Measurements from ENCODE around the gene ERMAP. TPM values are rescaled to one million over a fixed set of nuclear protein-coding genes. Genes with fewer than 3 reads are reported as not detected.

Gene ERMAP
- total and polyA plus RNA-seq, 9 of the 15 experiments (the other 6 are each of a cell fraction or from before 2014, with no cell fraction given), result 8.0 to 31.4 (median 22.5) TPM

GRCh38 chr1:42837709-42838108, 20.8 kb downstream of the ERMAP start (continued):
- no peak for TF ChIP-seq REST (IDR thresholded peaks at IDR 0.05; ENCODE audit: borderline replicate concordance)
- TF ChIP-seq REST (CRISPR knock-in tag; IDR thresholded peaks at IDR 0.05; ENCODE audit: low read depth), result no peak
- no peak for TF ChIP-seq HDAC2 (IDR thresholded peaks at IDR 0.05)
- no peak for TF ChIP-seq IRF2 (CRISPR knock-in tag; IDR thresholded peaks at IDR 0.05)
- no peak for TF ChIP-seq SREBF2 (CRISPR knock-in tag; IDR thresholded peaks at IDR 0.05)

Measured in K562 (cell line).